IPS-20b (cell line): ENCODE results near the gene TP53I13.

Experiments
- H3K27ac ChIP-seq: one replicate; pipeline ENCODE4 v1.5.1; 2013; ENCODE audit warnings: low read length
- H3K27me3 ChIP-seq: 2 replicates; pipeline ENCODE4 v1.6.1; 2013; ENCODE audit warnings: mild to moderate bottlenecking, low read length, inconsistent platforms; ENCODE audit not compliant: insufficient read depth
- H3K36me3 ChIP-seq: 2 replicates; pipeline ENCODE4 v1.6.1; 2013; ENCODE audit warnings: low read depth, mild to moderate bottlenecking, inconsistent platforms, low read length, moderate library complexity; ENCODE audit not compliant: insufficient read depth
- H3K4me1 ChIP-seq: 2 replicates; pipeline ENCODE4 v1.6.1; 2013; ENCODE audit warnings: mild to moderate bottlenecking, control low read depth, inconsistent platforms, low read length, moderate library complexity; ENCODE audit not compliant: insufficient read depth
- H3K4me3 ChIP-seq: 2 replicates; pipeline ENCODE4 v1.5.1; 2013; ENCODE audit warnings: mild to moderate bottlenecking, low read length, inconsistent platforms
- H3K9ac ChIP-seq: 2 replicates; pipeline ENCODE4 v1.6.1; 2013; ENCODE audit warnings: low read depth, mild to moderate bottlenecking, inconsistent platforms, low read length, moderate library complexity
- H3K9me3 ChIP-seq: 2 replicates; pipeline ENCODE4 v1.6.1; 2013; ENCODE audit warnings: mild to moderate bottlenecking, low read depth, low read length, inconsistent platforms; ENCODE audit not compliant: insufficient read depth

TP53I13 gene

GRCh38 chr17:29576214-29577000 is 7.9 kb downstream of the TP53I13 start:
- peaks cover 53% of the 10 kb centered on the region for H3K36me3 ChIP-seq
- no peak overlapping the region for H3K4me3 ChIP-seq
- H3K27ac ChIP-seq: no peak overlapping the region
- H3K27me3 ChIP-seq: peaks cover 10% of the 10 kb centered on the region
- no peaks in the 10 kb centered on the region for H3K9me3 ChIP-seq
- no peak overlapping the region for H3K9ac ChIP-seq
- H3K4me1 ChIP-seq: no peaks in the 10 kb centered on the region

GRCh38 chr17:29577001-29577370 is 8.5 kb downstream of the TP53I13 start:
- H3K27me3 ChIP-seq: peaks cover 4% of the 10 kb centered on the region; the same call in 1 of the 2 replicates
- H3K9me3 ChIP-seq: no peaks in the 10 kb centered on the region
- H3K36me3 ChIP-seq: peaks cover 55% of the 10 kb centered on the region
- no peaks in the 10 kb centered on the region for H3K4me1 ChIP-seq
- no peak overlapping the region for H3K4me3 ChIP-seq
- no peak overlapping the region for H3K27ac ChIP-seq
- H3K9ac ChIP-seq: no peak overlapping the region

- Histone ChIP-seq H3K9me3 (no peaks in the 10 kb centered on the region), H3K36me3 (peaks cover 61% of the 10 kb centered on the region), H3K9ac (no peak overlapping the region), H3K4me1 (no peaks in the 10 kb centered on the region), H3K27me3 (no peaks in the 10 kb centered on the region), H3K4me3 (no peak overlapping the region), H3K27ac (no peak overlapping the region)
Measured at GRCh38 chr17:29577385-29578211, 9.1 kb downstream of the TP53I13 start.

- H3K9ac ChIP-seq: no peak overlapping the region
- no peaks in the 10 kb centered on the region for H3K4me1 ChIP-seq
- no peaks in the 10 kb centered on the region for H3K9me3 ChIP-seq
- no peaks in the 10 kb centered on the region for H3K27me3 ChIP-seq
- H3K27ac ChIP-seq: no peak overlapping the region
- H3K36me3 ChIP-seq: peaks cover 62% of the 10 kb centered on the region
- no peak overlapping the region for H3K4me3 ChIP-seq
Measured at GRCh38 chr17:29578626-29579485, 10.4 kb downstream of the TP53I13 start.

- Histone ChIP-seq H3K9me3 (no peaks in the 10 kb centered on the region), H3K27ac (no peak overlapping the region), H3K4me3 (no peak overlapping the region), H3K36me3 (peaks cover 52% of the 10 kb centered on the region), H3K4me1 (peaks cover 9% of the 10 kb centered on the region; the same call in 1 of the 2 replicates), H3K27me3 (no peaks in the 10 kb centered on the region), H3K9ac (no peak overlapping the region)
Measured at GRCh38 chr17:29579866-29580771, 11.6 kb downstream of the TP53I13 start.

GRCh38 chr17:29581583-29582253 is 13.2 kb downstream of the TP53I13 start:
- H3K36me3 ChIP-seq: peaks cover 38% of the 10 kb centered on the region
- no peaks in the 10 kb centered on the region for H3K9me3 ChIP-seq
- no peak overlapping the region for H3K27ac ChIP-seq

GRCh38 chr17:29582254-29582765 is 13.8 kb downstream of the TP53I13 start:
- no peaks in the 10 kb centered on the region for H3K9me3 ChIP-seq
- H3K27me3 ChIP-seq: no peaks in the 10 kb centered on the region
- no peak overlapping the region for H3K27ac ChIP-seq
- H3K4me1 ChIP-seq: peaks cover 14% of the 10 kb centered on the region; the same call in 1 of the 2 replicates
- peaks cover 33% of the 10 kb centered on the region for H3K36me3 ChIP-seq
- no peak overlapping the region for H3K9ac ChIP-seq
- no peak overlapping the region for H3K4me3 ChIP-seq

More at GRCh38 chr17:29581583-29582253, 13.2 kb downstream of the TP53I13 start:
- no peak overlapping the region for H3K9ac ChIP-seq
- H3K27me3 ChIP-seq: no peaks in the 10 kb centered on the region
- H3K4me1 ChIP-seq: peaks cover 14% of the 10 kb centered on the region; the same call in 1 of the 2 replicates
- H3K4me3 ChIP-seq: no peak overlapping the region

- no peak overlapping the region for H3K4me3 ChIP-seq
- peaks cover 18% of the 10 kb centered on the region; the same call in 1 of the 2 replicates for H3K4me1 ChIP-seq
- peaks cover 28% of the 10 kb centered on the region; the same call in 1 of the 2 replicates for H3K36me3 ChIP-seq
- no peaks in the 10 kb centered on the region for H3K9me3 ChIP-seq
- H3K9ac ChIP-seq: no peak overlapping the region
- H3K27me3 ChIP-seq: 0 out of 2 replicates have a peak, but pooled peaks cover 2% of the 10 kb centered on the region
- H3K27ac ChIP-seq: no peak overlapping the region
Measured at GRCh38 chr17:29582772-29583171, 14.3 kb downstream of the TP53I13 start.

- Histone ChIP-seq H3K36me3 (peaks cover 20% of the 10 kb centered on the region; the same call in 1 of the 2 replicates), H3K27ac (no peak overlapping the region), H3K27me3 (peaks cover 9% of the 10 kb centered on the region; the same call in 1 of the 2 replicates)
Measured at GRCh38 chr17:29583324-29584248, 15.1 kb downstream of the TP53I13 start.

More at GRCh38 chr17:29583324-29584248, 15.1 kb downstream of the TP53I13 start:
- Histone ChIP-seq H3K4me3 (no peak overlapping the region), H3K9me3 (no peaks in the 10 kb centered on the region), H3K4me1 (peaks cover 23% of the 10 kb centered on the region), H3K9ac (no peak overlapping the region)
